GM19372 (cell line): ENCODE results near the gene DACT3.

ENCODE experiments used
- ATAC-seq: cut with Tn5 transposase; IDR thresholded peaks from one replicate; pipeline ENCODE4 v1.9.1; 2021; ENCODE audit warnings: mild to moderate bottlenecking, low read depth, moderate library complexity; ENCODE audit not compliant: unreplicated experiment

DACT3 gene

GRCh38 chr19:46668662-46669061, 7.7 kb upstream of the DACT3 start:
- no peak for ATAC-seq

- ATAC-seq, result no peak
Observed at GRCh38 chr19:46665072-46665471, 4.1 kb upstream of the DACT3 start.

- ATAC-seq, result no peak
Observed at GRCh38 chr19:46661735-46662592, 982 bp upstream of the DACT3 start.

GRCh38 chr19:46660551-46661019, 397 bp downstream of the DACT3 start:
- ATAC-seq, result no peak

- ATAC-seq, result no peak
Observed at GRCh38 chr19:46660008-46660517, 919 bp downstream of the DACT3 start.

GRCh38 chr19:46659151-46660007, 1.6 kb downstream of the DACT3 start:
- no peak for ATAC-seq

- ATAC-seq, result no peak
Observed at GRCh38 chr19:46656541-46656940, 4.4 kb downstream of the DACT3 start.

- no peak for ATAC-seq
Observed at GRCh38 chr19:46654621-46655152, 6.3 kb downstream of the DACT3 start.

GRCh38 chr19:46650445-46650844, 10.5 kb downstream of the DACT3 start:
- ATAC-seq, result no peak

GRCh38 chr19:46648961-46649960, 11.7 kb downstream of the DACT3 start:
- ATAC-seq, result no peak

- no peak for ATAC-seq
Observed at GRCh38 chr19:46648060-46648960, 12.7 kb downstream of the DACT3 start.

- ATAC-seq, result no peak
Observed at GRCh38 chr19:46646402-46646801, 14.6 kb downstream of the DACT3 start.

- ATAC-seq, result no peak
Observed at GRCh38 chr19:46644720-46645119, 16.3 kb downstream of the DACT3 start.

- ATAC-seq, result no peak
Observed at GRCh38 chr19:46640656-46641055, 20.3 kb downstream of the DACT3 start.

GRCh38 chr19:46639358-46640182, 21.4 kb downstream of the DACT3 start:
- ATAC-seq, result no peak

- no peak for ATAC-seq
Observed at GRCh38 chr19:46637224-46637623, 23.8 kb downstream of the DACT3 start.

GRCh38 chr19:46635920-46636761, 24.8 kb downstream of the DACT3 start, which contains the start of gene GNG8:
TSS of gene GNG8 (minus strand) at chr19:46636202. CDS start at chr19:46634682, 1,520 bp downstream.
- no peak for ATAC-seq
